GM18511 (cell line): ENCODE measurements around the gene CTSZ.
"Not testable (repeated sequence)": the region's sequence is repeated elsewhere in the genome, so short reads cannot be mapped to it uniquely, and the experiment has no call there.

Source experiments
- ATAC-seq: cut with Tn5 transposase; IDR thresholded peaks from one replicate; pipeline ENCODE4 v1.9.1; 2021; ENCODE audit warnings: mild to moderate bottlenecking, moderate library complexity; ENCODE audit not compliant: unreplicated experiment

The CTSZ gene

DNA sequence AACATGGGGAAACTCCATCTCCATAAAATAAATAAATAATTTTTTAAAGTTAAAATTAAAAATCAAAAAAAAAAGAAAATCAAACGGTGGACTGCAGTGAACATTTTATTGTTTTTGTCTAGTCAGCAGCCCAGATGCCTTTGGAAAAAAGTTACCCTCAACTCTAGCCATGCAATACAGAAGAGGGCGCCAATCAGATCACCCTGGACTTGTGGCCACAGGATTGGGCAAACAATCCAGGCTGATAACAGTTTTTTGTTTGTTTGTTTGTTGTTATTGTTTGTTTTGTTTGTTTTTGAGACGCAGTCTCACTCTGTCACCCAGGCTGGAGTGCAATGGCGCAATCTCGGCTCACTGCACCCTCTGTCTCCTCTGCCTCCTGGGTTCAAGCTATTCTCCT lies 56.5 kb downstream of the CTSZ start:
- no peak for ATAC-seq

DNA sequence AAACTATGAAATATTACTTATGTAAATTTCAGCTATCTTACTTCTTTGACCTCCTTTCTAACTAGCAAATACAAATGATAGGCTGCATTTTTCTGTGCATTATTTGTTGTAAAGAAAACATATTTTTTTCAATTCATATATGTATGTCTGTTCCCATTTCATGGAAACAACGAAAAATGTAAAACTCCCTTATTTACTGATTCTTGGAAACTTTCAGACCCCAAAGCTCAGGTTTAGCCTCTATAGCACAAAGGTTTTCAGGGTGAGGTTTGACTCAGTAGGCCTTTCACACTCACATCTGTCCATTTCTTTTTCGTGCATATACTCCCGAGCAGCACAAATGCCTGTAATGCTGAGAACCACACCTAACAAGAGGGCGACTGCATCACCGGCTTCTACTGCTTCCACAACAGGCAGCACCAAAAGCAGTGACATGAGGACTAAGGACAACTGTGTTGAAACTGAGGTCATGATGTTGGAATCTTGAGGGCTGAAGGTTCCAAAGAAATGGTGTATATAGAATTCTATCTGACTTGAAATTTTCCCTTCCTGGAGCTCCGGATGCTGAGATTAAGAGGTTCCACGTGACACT lies 59.2 kb downstream of the CTSZ start:
- not testable (repeated sequence) for ATAC-seq

DNA sequence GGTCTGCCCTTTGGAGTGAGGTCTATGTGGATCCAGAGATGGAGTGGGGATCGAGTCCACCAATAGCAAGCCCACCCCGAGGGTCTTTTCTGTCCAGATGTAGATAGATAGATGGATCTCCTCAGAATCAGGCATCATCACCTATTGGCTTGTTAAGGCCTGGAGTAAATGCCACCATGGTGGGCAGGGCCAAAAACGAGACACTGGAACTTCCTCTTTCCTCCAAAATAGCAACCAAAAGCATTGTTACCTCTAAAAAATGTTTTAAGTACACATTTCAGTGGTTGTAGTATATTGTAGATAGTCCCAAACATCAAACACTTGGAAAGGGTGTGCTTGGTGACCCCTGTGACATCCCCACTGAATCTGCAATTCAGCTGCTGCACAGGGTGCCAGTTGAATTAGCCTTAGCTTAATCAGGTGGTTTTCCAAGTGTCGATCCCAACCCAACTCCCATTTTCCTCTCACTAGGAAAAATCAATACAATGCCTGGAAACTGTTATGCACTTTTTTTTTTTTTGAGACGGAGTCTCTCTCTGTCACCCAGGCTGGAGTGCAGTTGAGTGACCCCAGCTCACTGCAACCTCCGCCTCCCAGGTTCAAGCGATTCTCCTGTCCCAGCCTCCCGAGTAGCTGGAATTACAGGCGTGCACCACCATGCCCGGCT lies 61.0 kb downstream of the CTSZ start:
- no peak for ATAC-seq
